T-cell (primary cell): ENCODE results near the gene PIGL. TPM values are rescaled to one million over a fixed set of nuclear protein-coding genes. Genes with fewer than 3 reads are reported as not detected.

Experiments
- ATAC-seq, 4 experiments: fragments of 200-7000 bp in 3 of 4; fragments of 150-1000 bp in 1 of 4; cut with Tn5 transposase; replicated peaks in 1 of 4; 1 replicate in 3 of 4; 2 replicates in 1 of 4; pipeline ENCODE4 v1.10.0; 2021; ENCODE audit warnings: moderate library complexity in 3 of 4, mild to moderate bottlenecking in 2 of 4, moderate number of reproducible peaks in 1 of 4
- CTCF ChIA-PET, 2 donors: fragments of 300-600 bp; sonication (Branson Sonifier 250); formaldehyde crosslinking; loops; one replicate each; lab custom pipeline; 2022; ENCODE audit warnings: antibody characterized with exemption in 2 of 2; lab: Charles Lee
- POLR2A ChIA-PET, 2 donors: fragments of 300-600 bp; sonication (Branson Sonifier 250); formaldehyde crosslinking; loops; one replicate each; lab custom pipeline; 2022; ENCODE audit warnings: antibody characterized with exemption in 2 of 2; lab: Charles Lee
- DNase-seq, 35 experiments: peaks; one replicate each; pipeline versions ENCODE4 v3.0.0 to v3.0.0-alpha.2; 2013 to 2023
- H3K27ac ChIP-seq: one replicate; pipeline ENCODE4 v1.5.1; 2013; ENCODE audit warnings: low read length
- H3K27me3 ChIP-seq, 2 experiments: replicated peaks in 1 of 2; 1 replicate in 1 of 2; 2 replicates in 1 of 2; pipeline versions ENCODE4 v1.6.1 to v1.7.0; 2013; ENCODE audit warnings: low read length in 1 of 2, mixed read lengths in 1 of 2; ENCODE audit not compliant: control insufficient read depth in 2 of 2, insufficient read depth in 2 of 2; ENCODE audit errors: extremely low read depth in 1 of 2
- H3K36me3 ChIP-seq, 2 donors: 1 replicate in 1 of 2; 2 replicates in 1 of 2; pipeline versions ENCODE4 v1.6.1 to v1.7.0; 2013; ENCODE audit warnings: low read length in 1 of 2; ENCODE audit not compliant: control insufficient read depth in 2 of 2, insufficient read depth in 1 of 2; ENCODE audit errors: extremely low read depth in 1 of 2
- H3K4me1 ChIP-seq, 2 experiments: 1 replicate in 1 of 2; 2 replicates in 1 of 2; pipeline versions ENCODE4 v1.6.1 to v1.7.0; 2013; ENCODE audit warnings: low read length in 2 of 2, mixed read lengths in 1 of 2; ENCODE audit not compliant: insufficient read depth in 2 of 2, control insufficient read depth in 1 of 2; ENCODE audit errors: extremely low read depth in 1 of 2
- H3K4me3 ChIP-seq, 2 donors: 1 replicate in 1 of 2; 2 replicates in 1 of 2; pipeline versions ENCODE4 v1.5.1 to v1.7.0; 2013; ENCODE audit warnings: mild to moderate bottlenecking in 2 of 2, low read length in 1 of 2, moderate library complexity in 1 of 2; ENCODE audit not compliant: control insufficient read depth in 1 of 2; ENCODE audit errors: extremely low read depth in 1 of 2
- H3K9me3 ChIP-seq: 2 replicates; pipeline ENCODE4 v1.7.0; 2013
- H3K27ac Mint-ChIP-seq, 2 donors: one replicate each; pipeline ENCODE4 v1.8.0; 2020 to 2021; ENCODE audit warnings: mild to moderate bottlenecking in 2 of 2, mixed read lengths in 2 of 2
- H3K27me3 Mint-ChIP-seq, 2 donors: one replicate each; pipeline ENCODE4 v1.8.0; 2021 to 2022; ENCODE audit warnings: mixed read lengths in 2 of 2
- H3K36me3 Mint-ChIP-seq: one replicate; pipeline ENCODE4 v1.8.0; 2021; ENCODE audit warnings: mixed read lengths
- H3K4me1 Mint-ChIP-seq, 3 donors: one replicate each; pipeline ENCODE4 v1.8.0; 2020 to 2022; ENCODE audit warnings: mixed read lengths in 3 of 3, mild to moderate bottlenecking in 1 of 3
- H3K4me3 Mint-ChIP-seq, 3 donors: one replicate each; pipeline ENCODE4 v1.8.0; 2020 to 2022; ENCODE audit warnings: mild to moderate bottlenecking in 3 of 3, mixed read lengths in 3 of 3, moderate library complexity in 3 of 3
- H3K9me3 Mint-ChIP-seq, 3 donors: one replicate each; pipeline ENCODE4 v1.8.0; 2020 to 2022; ENCODE audit warnings: mixed read lengths in 3 of 3
- WGBS: methylation state at CpG from one replicate; pipeline ENCODE4 v1.1.5; 2013; ENCODE audit warnings: missing lambda C conversion rate; ENCODE audit not compliant: insufficient coverage; 5-methylcytosine and 5-hydroxymethylcytosine counted together
- total RNA-seq, 35 experiments: library from RNA in 6 of 35; stranded (reverse) in 6 of 35; fragments of 120-200 nt in 1 of 35; gene quantifications; one replicate each; pipeline versions ENCODE4 v1.2.1 to v1.2.4 and lab custom pipeline; 2013 to 2026

Gene PIGL
- total RNA-seq, 5 donors from 2014 or later (not counting 1 experiment from before 2014, with no cell fraction given) = 53.9 to 90.2 (median 82.7) TPM

- Mint-ChIP-seq H3K36me3 (peaks cover 23% of the 10 kb centered on the region), H3K27me3 (no peaks in the 10 kb centered on the region), H3K27ac (no peak overlapping the region), H3K4me3 (no peak overlapping the region), H3K9me3 (no peaks in the 10 kb centered on the region), H3K4me1 (peaks cover 0 to 8% (median 6%) of the 10 kb centered on the region in 3 donors)
- Histone ChIP-seq H3K4me1 (no peaks in the 10 kb centered on the region), H3K27me3 (no peaks in the 10 kb centered on the region), H3K36me3 (peaks cover 5 to 8% of the 10 kb centered on the region in 2 donors), H3K9me3 (no peaks in the 10 kb centered on the region), H3K27ac (no peak overlapping the region), H3K4me3 (no peak overlapping the region)
- ChIA-PET POLR2A (no interaction called here), CTCF (no interaction called here)
- 87% methylated on average over 3 of the region's 7 CpGs for WGBS
- DNase-seq = no peak
- ATAC-seq = no peak
Observed at GRCh38 chr17:16247586-16247984, 30.6 kb downstream of the PIGL start.

DNA sequence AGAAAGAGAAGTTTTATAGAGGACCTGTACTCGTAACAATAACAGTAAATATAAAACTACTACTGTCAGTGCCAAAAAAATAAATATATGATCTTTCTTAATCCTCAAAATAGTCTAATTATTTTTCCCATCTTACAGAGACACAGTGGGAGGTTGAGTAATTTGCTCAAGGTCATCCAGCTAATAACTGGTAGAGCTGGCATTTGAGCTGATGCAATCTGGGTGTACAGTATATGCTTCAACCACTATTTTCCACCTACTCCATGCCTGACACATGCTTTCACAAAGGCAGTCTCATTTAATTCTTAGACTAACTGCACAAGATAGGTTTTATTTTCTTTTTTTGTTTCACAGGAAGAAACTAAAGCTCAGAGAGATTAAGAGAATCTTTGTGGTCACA, 33.6 kb downstream of the PIGL start:
- DNase-seq = no peak
- Mint-ChIP-seq H3K36me3 (peaks cover 27% of the 10 kb centered on the region), H3K27ac (no peak overlapping the region), H3K4me3 (no peak overlapping the region), H3K9me3 (no peaks in the 10 kb centered on the region), H3K27me3 (no peaks in the 10 kb centered on the region), H3K4me1 (peaks cover 3 to 9% (median 5%) of the 10 kb centered on the region in 3 donors)
- no peaks in the 10 kb centered on the region for H3K27me3 ChIP-seq
- ChIA-PET CTCF (interaction anchor here in 1 of 2 donors (0.5 to 0.7 kb wide), 3 partner anchors 10 to 534 kb away, joined by 3 to 6 read pairs (median 3); no protein-coding TSS in a partner anchor), POLR2A (interaction anchor here in 1 of 2 donors (0.6 kb wide), 1 partner anchor 50 kb away, joined by 3 read pairs; no protein-coding TSS in a partner anchor)
- peaks cover 5% of the 10 kb centered on the region in 2 donors for H3K36me3 ChIP-seq
- ATAC-seq = no peak
- H3K9me3 ChIP-seq = no peaks in the 10 kb centered on the region
- H3K4me1 ChIP-seq = no peaks in the 10 kb centered on the region
- no CpG with 5 or more reads among the region's 1 CpG for WGBS
- H3K27ac ChIP-seq = no peak overlapping the region
- no peak overlapping the region for H3K4me3 ChIP-seq

DNA sequence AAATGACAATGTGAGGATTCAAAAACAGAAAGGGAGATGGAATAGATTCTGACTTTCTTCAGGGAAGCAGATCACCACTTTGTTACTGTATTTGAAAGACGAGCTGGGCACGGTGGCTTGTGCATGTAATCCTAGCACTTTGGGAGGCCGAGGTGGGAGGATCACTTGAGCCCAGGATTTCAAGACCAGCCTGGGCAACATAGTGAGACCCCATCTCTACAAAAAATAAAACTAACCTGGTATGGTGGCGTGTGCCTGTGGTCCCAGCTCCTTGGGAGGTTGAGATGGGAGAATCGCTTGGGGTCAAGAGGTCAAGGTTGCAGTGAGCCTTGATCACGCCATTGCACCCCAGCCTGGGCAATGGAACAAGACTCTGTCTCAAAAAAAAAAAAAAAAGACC, 34.0 kb downstream of the PIGL start:
- Histone ChIP-seq H3K36me3 (peaks cover 5% of the 10 kb centered on the region in 2 donors), H3K4me1 (no peaks in the 10 kb centered on the region), H3K9me3 (no peaks in the 10 kb centered on the region), H3K27ac (no peak overlapping the region), H3K4me3 (no peak overlapping the region), H3K27me3 (no peaks in the 10 kb centered on the region)
- no peak overlapping the region for H3K4me3 Mint-ChIP-seq
- H3K9me3 Mint-ChIP-seq = no peaks in the 10 kb centered on the region
- peaks cover 30% of the 10 kb centered on the region for H3K36me3 Mint-ChIP-seq
- POLR2A ChIA-PET = interaction anchor here in 1 of 2 donors (0.6 kb wide), 1 partner anchor 50 kb away, joined by 3 read pairs; no protein-coding TSS in a partner anchor
- ATAC-seq (no peak), DNase-seq (no peak)
- no peaks in the 10 kb centered on the region for H3K27me3 Mint-ChIP-seq
- peaks cover 6 to 9% (median 6%) of the 10 kb centered on the region in 3 donors for H3K4me1 Mint-ChIP-seq
- WGBS = 92% methylated on average over 4 of the region's 6 CpGs
- CTCF ChIA-PET = interaction anchor here in 1 of 2 donors (0.5 to 0.7 kb wide), 3 partner anchors 10 to 534 kb away, joined by 3 to 6 read pairs (median 3); no protein-coding TSS in a partner anchor
- no peak overlapping the region for H3K27ac Mint-ChIP-seq

DNA sequence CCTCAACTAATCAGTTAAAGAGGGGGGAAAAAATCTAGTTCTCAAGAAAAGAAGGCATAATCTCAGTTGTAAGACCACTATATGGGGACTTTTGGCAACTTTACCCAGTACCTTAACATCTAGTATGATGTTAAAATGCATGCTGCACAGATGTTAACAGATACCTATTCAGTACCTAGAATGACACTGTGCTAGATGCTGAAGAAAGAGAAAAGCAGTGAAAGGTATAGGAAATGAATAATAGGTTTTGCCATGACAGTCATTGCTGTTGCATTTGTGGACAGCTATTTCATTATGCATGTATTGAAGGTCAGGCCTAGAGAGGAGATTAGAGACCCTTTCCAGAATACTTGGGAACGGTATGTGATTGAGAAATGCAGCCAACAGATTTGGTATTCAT, 34.5 kb downstream of the PIGL start:
- CTCF ChIA-PET = no interaction called here
- H3K27me3 Mint-ChIP-seq = no peaks in the 10 kb centered on the region
- H3K9me3 Mint-ChIP-seq = no peaks in the 10 kb centered on the region
- H3K4me3 Mint-ChIP-seq = no peak overlapping the region
- H3K36me3 Mint-ChIP-seq = peaks cover 31% of the 10 kb centered on the region
- no peak overlapping the region for H3K4me3 ChIP-seq
- peaks cover 6 to 9% (median 6%) of the 10 kb centered on the region in 3 donors for H3K4me1 Mint-ChIP-seq
- peaks cover 5% of the 10 kb centered on the region in 2 donors for H3K36me3 ChIP-seq
- DNase-seq = no peak
- no peak for ATAC-seq
- no peaks in the 10 kb centered on the region for H3K9me3 ChIP-seq
- H3K27me3 ChIP-seq = no peaks in the 10 kb centered on the region
- POLR2A ChIA-PET = interaction anchor here in 1 of 2 donors (0.5 kb wide), 1 partner anchor 52 kb away, joined by 3 read pairs; no protein-coding TSS in a partner anchor
- no peak overlapping the region for H3K27ac Mint-ChIP-seq
- WGBS = no CpG with 5 or more reads among the region's 1 CpG
- H3K4me1 ChIP-seq = no peaks in the 10 kb centered on the region
- H3K27ac ChIP-seq = no peak overlapping the region

DNA sequence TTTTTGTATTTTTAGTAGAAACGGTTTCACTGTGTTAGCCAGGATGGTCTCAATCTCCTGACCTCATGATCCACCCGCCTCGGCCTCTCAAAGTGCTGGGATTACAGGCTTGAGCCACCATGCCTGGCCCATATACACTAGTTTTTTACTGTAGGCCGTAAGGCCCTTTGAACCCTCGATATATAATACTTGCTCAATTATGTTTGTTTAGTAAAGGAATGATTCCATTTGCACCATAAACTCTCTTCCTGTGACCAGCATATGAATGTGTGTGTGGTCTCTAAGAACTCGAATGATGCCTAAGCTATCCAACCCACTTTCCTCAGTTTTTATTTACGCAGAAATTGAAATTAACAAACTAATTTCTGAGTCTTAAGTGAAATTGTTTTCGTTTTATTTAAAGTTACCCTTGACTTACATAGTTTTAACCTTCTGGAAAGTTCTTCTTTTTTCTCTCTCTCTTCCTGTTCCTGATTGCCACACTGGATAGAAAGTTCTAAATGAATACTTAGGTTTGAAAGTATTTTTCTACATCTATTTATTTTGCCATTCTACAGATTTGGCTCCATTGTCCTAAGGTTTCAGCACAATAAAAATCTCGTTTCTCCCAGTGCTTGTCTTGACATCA, 37.9 kb downstream of the PIGL start:
- ATAC-seq (no peak), DNase-seq (no peak)
- ChIA-PET CTCF (no interaction called here), POLR2A (interaction anchor here in 1 of 2 donors (0.7 kb wide), 1 partner anchor 164 kb away, joined by 3 read pairs; no protein-coding TSS in a partner anchor)
- Histone ChIP-seq H3K36me3 (peaks cover under 1 to 5% of the 10 kb centered on the region in 2 donors), H3K27ac (no peak overlapping the region), H3K27me3 (no peaks in the 10 kb centered on the region), H3K4me3 (no peak overlapping the region), H3K9me3 (no peaks in the 10 kb centered on the region), H3K4me1 (no peaks in the 10 kb centered on the region)
- Mint-ChIP-seq H3K4me1 (peaks cover 6% of the 10 kb centered on the region in 3 donors), H3K36me3 (peaks cover 25% of the 10 kb centered on the region), H3K27ac (no peak overlapping the region), H3K27me3 (no peaks in the 10 kb centered on the region), H3K9me3 (no peaks in the 10 kb centered on the region), H3K4me3 (no peak overlapping the region)
- 100% methylated on average over 3 of the region's 9 CpGs for WGBS

GRCh38 chr17:16255481-16255921, 38.5 kb downstream of the PIGL start:
- Mint-ChIP-seq H3K27me3 (no peaks in the 10 kb centered on the region), H3K9me3 (no peaks in the 10 kb centered on the region), H3K4me1 (peaks cover 6% of the 10 kb centered on the region in 3 donors), H3K27ac (no peak overlapping the region), H3K4me3 (no peak overlapping the region), H3K36me3 (peaks cover 25% of the 10 kb centered on the region)
- POLR2A ChIA-PET = interaction anchor here in 1 of 2 donors (0.5 kb wide), 1 partner anchor 32 kb away, joined by 4 read pairs; no protein-coding TSS in a partner anchor
- ATAC-seq = no peak
- DNase-seq = no peak
- H3K27ac ChIP-seq = no peak overlapping the region
- CTCF ChIA-PET = no interaction called here
- no peak overlapping the region for H3K4me3 ChIP-seq
- no peaks in the 10 kb centered on the region for H3K9me3 ChIP-seq
- peaks cover 5 to 10% of the 10 kb centered on the region in 2 donors for H3K36me3 ChIP-seq
- H3K4me1 ChIP-seq = no peaks in the 10 kb centered on the region
- WGBS = 94% methylated on average over 3 of the region's 4 CpGs
- no peaks in the 10 kb centered on the region for H3K27me3 ChIP-seq
